Activated B cell treated with CpG ODN at 0.5 μM for 24 hours (primary cell): ENCODE measurements around the gene VN1R2. TPM values are rescaled to one million over a fixed set of nuclear protein-coding genes. Genes with fewer than 3 reads are reported as not detected.
"Not testable (repeated sequence)": the region's sequence is repeated elsewhere in the genome, so short reads cannot be mapped to it uniquely, and the experiment has no call there.

Source experiments
- ATAC-seq: fragments of 200-7000 bp; cut with Tn5 transposase; one replicate; pipeline ENCODE4 v1.10.0; 2021; ENCODE audit warnings: low read depth, mild to moderate bottlenecking, moderate library complexity
- CTCF ChIA-PET: fragments of 350-600 bp; sonication (Branson Sonifier 250); formaldehyde crosslinking; loops from one replicate; lab custom pipeline; 2021; ENCODE audit warnings: antibody characterized with exemption; lab: Charles Lee
- POLR2A ChIA-PET: fragments of 350-600 bp; sonication (Branson Sonifier 250); formaldehyde crosslinking; loops from one replicate; lab custom pipeline; 2021; ENCODE audit warnings: antibody characterized with exemption; lab: Charles Lee
- DNase-seq: peaks from one replicate; pipeline ENCODE4 v3.0.0; 2022
- H3K27ac Mint-ChIP-seq: one replicate; pipeline ENCODE4 v1.8.0; 2020; ENCODE audit warnings: mixed read lengths
- H3K27me3 Mint-ChIP-seq: one replicate; pipeline ENCODE4 v1.8.0; 2021; ENCODE audit warnings: mixed read lengths
- H3K36me3 Mint-ChIP-seq: one replicate; pipeline ENCODE4 v1.8.0; 2021; ENCODE audit warnings: low read depth, mixed read lengths
- H3K4me1 Mint-ChIP-seq: one replicate; pipeline ENCODE4 v1.8.0; 2021; ENCODE audit warnings: mixed read lengths
- H3K4me3 Mint-ChIP-seq: one replicate; pipeline ENCODE4 v1.8.0; 2020; ENCODE audit warnings: mild to moderate bottlenecking, mixed read lengths
- H3K9me3 Mint-ChIP-seq: one replicate; pipeline ENCODE4 v1.8.0; 2020; ENCODE audit warnings: mixed read lengths
- CTCF ChIP-seq: fragments of 200-600 bp; IDR thresholded peaks from one replicate; pipeline ENCODE4 v1.8.0; 2022; ENCODE audit warnings: antibody characterized with exemption, mild to moderate bottlenecking
- intact Hi-C: fragments of 100-400 bp; cut with micrococcal nuclease; formaldehyde crosslinking; loops from one replicate; pipeline ENCODE4 v1.15.1; 2024
- total RNA-seq: library from RNA; stranded (reverse); gene quantifications from 2 replicates; pipeline ENCODE4 v1.2.3, GENCODE V29; 2022

Gene VN1R2
- total RNA-seq, 1 donor from 2014 or later = not detected

GRCh38 chr19:53246498-53246897 is 11.6 kb upstream of the VN1R2 start:
- no peak for TF ChIP-seq CTCF
- CTCF ChIA-PET = no interaction called here
- Mint-ChIP-seq H3K4me1 (peaks cover 6% of the 10 kb centered on the region), H3K4me3 (no peak overlapping the region), H3K27ac (no peak overlapping the region), H3K27me3 (no peaks in the 10 kb centered on the region), H3K9me3 (peaks cover 60% of the 10 kb centered on the region), H3K36me3 (peaks cover 79% of the 10 kb centered on the region)
- ATAC-seq (peak; percentile 74), DNase-seq (no peak)
- intact Hi-C loops = no loop called here
- POLR2A ChIA-PET = interaction anchor here (0.7 kb wide), 1 partner anchor 102 kb away, joined by 5 read pairs; no protein-coding TSS in a partner anchor

- H3K9me3 Mint-ChIP-seq = peaks cover 35% of the 10 kb centered on the region
- POLR2A ChIA-PET = interaction anchor here (0.7 to 1.0 kb wide), 2 partner anchors 60 to 79 kb away, joined by 3 read pairs; partner anchors contain the start of gene ZNF845
These were observed 3.4 kb upstream of the VN1R2 start, which contains the start of gene ZNF677 for GRCh38 chr19:53254411-53255341. Gene ZNF677, minus strand, starts transcription at chr19:53254873. Its CDS starts 3,323 bp downstream, at chr19:53251550.

DNA sequence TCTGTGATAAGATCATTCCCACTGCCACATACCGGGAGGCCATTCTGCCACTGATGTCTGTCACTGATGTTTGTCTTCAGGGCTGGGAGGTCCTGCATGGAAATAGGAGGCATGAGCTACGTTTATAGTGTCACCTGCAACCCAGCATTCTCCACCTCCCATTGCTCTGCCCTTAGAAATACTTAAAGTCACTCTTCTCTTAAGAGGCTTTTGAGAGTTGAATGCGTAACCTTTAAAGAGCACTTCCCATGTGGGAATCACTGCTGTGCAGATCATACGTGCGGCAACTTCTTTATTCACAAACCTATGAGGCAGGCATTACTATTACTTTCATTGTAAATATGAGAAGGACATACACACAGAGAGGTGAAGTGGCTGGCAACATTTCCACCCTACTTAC is 9.5 kb downstream of the VN1R2 start, which contains the start of gene VN1R4:
Gene VN1R4, minus strand, starts transcription at position 101 of the 400 bp plus-strand sequence. Its CDS starts 58 bp downstream, at position 43.
- H3K27ac Mint-ChIP-seq, DNase-seq, CTCF ChIA-PET, intact Hi-C loops, H3K36me3 Mint-ChIP-seq, H3K27me3 Mint-ChIP-seq, ATAC-seq, POLR2A ChIA-PET, H3K4me1 Mint-ChIP-seq, H3K4me3 Mint-ChIP-seq: not testable (repeated sequence)
- H3K9me3 Mint-ChIP-seq = peaks cover 33% of the 10 kb centered on the region

More at GRCh38 chr19:53254411-53255341, 3.4 kb upstream of the VN1R2 start, which contains the start of gene ZNF677:
- intact Hi-C loops = loop anchor here (1.0 to 10.0 kb wide), 5 partner anchors 57 to 150 kb away; partner anchors contain the start of genes ZNF160, ZNF347, ZNF765 and ZNF845
- H3K4me3 Mint-ChIP-seq = peak within 1 kb of the TSS; percentile 87
- H3K4me1 Mint-ChIP-seq = peaks cover 12% of the 10 kb centered on the region
- peak within 1 kb of the TSS; percentile 77 for H3K27ac Mint-ChIP-seq
- CTCF ChIA-PET = no interaction called here
- no peak for TF ChIP-seq CTCF
- H3K36me3 Mint-ChIP-seq = peaks cover 41% of the 10 kb centered on the region
- DNase-seq (peak; percentile 57), ATAC-seq (peak; percentile 99)
- no peaks in the 10 kb centered on the region for H3K27me3 Mint-ChIP-seq

DNA sequence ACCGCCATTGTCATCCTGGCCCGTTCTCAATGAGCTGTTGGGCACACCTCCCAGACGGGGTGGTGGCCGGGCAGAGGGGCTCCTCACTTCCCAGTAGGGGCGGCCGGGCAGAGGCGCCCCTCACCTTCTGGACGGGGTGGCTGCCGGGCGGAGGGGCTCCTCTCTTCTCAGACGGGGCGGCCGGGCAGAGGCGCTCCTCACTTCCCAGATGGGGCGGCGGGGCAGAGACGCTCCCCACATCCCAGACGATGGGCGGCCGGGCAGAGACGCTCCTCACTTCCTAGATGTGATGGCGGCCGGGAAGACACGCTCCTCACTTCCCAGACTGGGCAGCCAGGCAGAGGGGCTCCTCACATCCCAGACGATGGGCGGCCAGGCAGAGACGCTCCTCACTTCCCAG is 11.8 kb downstream of the VN1R2 start:
- intact Hi-C loops, POLR2A ChIA-PET, H3K4me1 Mint-ChIP-seq, DNase-seq, H3K27ac Mint-ChIP-seq, ATAC-seq, CTCF ChIA-PET, H3K27me3 Mint-ChIP-seq, H3K36me3 Mint-ChIP-seq, H3K4me3 Mint-ChIP-seq: not testable (repeated sequence)
- H3K9me3 Mint-ChIP-seq = peaks cover 27% of the 10 kb centered on the region

DNA sequence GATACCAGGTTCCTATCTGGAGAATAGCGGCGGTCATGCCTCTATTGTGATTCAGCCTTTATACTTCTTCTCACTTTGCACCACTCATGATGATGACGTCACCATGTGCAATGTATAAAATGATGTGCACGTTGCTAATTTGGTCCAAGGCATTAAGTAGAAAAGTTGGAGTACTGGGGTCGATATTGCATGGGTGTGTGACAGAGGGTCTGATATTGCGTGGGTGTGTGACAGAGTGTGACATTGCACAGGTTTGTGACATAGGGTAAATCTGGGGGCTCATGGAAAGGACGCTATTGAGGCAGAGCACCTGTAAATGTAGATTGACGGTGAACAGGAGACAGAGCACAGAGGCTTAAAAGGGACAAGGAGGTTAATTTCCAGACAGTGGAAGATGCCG is 14.0 kb downstream of the VN1R2 start:
- ChIA-PET CTCF (no interaction called here), POLR2A (no interaction called here)
- DNase-seq = no peak
- H3K27me3 Mint-ChIP-seq = peaks cover 2% of the 10 kb centered on the region
- no peak for TF ChIP-seq CTCF
- no peak overlapping the region for H3K27ac Mint-ChIP-seq
- H3K4me1 Mint-ChIP-seq = no peaks in the 10 kb centered on the region
- no peaks in the 10 kb centered on the region for H3K36me3 Mint-ChIP-seq
- intact Hi-C loops = no loop called here
- H3K4me3 Mint-ChIP-seq = no peak overlapping the region
- no peak for ATAC-seq
- H3K9me3 Mint-ChIP-seq = peaks cover 24% of the 10 kb centered on the region

DNA sequence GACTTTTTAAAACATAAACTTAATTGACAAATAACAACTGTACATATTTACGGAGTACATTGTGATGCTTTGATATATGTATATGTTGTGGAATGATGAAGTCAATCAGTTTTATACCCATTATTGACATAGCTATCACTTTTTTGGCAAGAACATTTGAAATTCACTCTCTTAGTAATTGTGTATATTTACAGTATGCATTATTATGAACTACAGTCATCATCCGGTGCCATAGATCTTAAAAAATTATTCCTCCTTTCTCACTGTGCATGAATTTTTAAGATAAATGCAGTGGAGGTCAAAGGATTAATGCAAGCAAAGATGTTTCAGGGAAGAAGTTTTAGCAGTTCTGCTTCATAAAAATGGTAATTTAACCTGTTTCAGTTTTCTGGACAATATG is 17.4 kb downstream of the VN1R2 start:
- Mint-ChIP-seq H3K27ac (no peak overlapping the region), H3K4me1 (no peaks in the 10 kb centered on the region), H3K27me3 (peaks cover 2% of the 10 kb centered on the region), H3K4me3 (no peak overlapping the region), H3K9me3 (peaks cover 22% of the 10 kb centered on the region), H3K36me3 (no peaks in the 10 kb centered on the region)
- ChIA-PET POLR2A (no interaction called here), CTCF (no interaction called here)
- DNase-seq (no peak), ATAC-seq (no peak)
- intact Hi-C loops = no loop called here
- TF ChIP-seq CTCF = no peak

DNA sequence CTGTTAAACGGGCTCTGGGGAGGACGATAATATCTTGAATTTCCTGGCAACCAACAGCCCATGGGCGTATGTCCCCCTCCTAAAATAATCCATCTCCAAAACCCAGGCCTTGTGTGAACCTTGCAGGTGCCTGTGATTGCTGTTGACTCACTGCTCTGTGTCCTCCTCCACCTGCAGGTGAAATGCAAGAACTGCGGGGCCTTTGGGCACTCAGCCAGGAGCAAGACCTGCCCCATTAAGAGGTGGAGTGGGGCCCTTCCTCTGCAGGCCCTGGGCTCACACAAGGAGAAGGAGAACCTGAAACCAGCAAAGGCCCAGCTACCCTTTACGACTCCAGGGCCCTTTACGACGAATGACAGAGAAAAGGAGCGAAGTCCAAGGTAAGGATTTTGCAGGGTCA is 23.9 kb downstream of the VN1R2 start:
- intact Hi-C loops, H3K27me3 Mint-ChIP-seq, H3K4me1 Mint-ChIP-seq, H3K4me3 Mint-ChIP-seq, H3K27ac Mint-ChIP-seq, H3K36me3 Mint-ChIP-seq, H3K9me3 Mint-ChIP-seq, CTCF ChIA-PET, DNase-seq, POLR2A ChIA-PET: not testable (repeated sequence)
- peak; percentile 18 for ATAC-seq
